Vagina (tissue), 2 donors: ENCODE results near the gene KPNA5.

Experiments
- CTCF ChIP-seq, 3 experiments: fragments of 450-650 bp in 2 of 3; fragments of 200-600 bp in 1 of 3; sonication (generic) in 1 of 3; IDR thresholded peaks; one replicate each; pipeline ENCODE4 v1.5.1; 2017 to 2019; ENCODE audit warnings: antibody characterized with exemption in 3 of 3, mild to moderate bottlenecking in 2 of 3, moderate library complexity in 2 of 3
- POLR2A ChIP-seq, 2 donors: fragments of 450-650 bp; IDR thresholded peaks; one replicate each; pipeline ENCODE4 v1.6.1; 2017; ENCODE audit warnings: antibody characterized with exemption in 2 of 2, mild to moderate bottlenecking in 2 of 2, moderate library complexity in 2 of 2

- TF ChIP-seq CTCF (IDR thresholded peaks at IDR 0.05) = no peak
- no peak for TF ChIP-seq POLR2A (IDR thresholded peaks at IDR 0.05)
Observed at GRCh38 chr6:116730513-116730912, 49.5 kb downstream of the KPNA5 start.
